Endothelial cell of umbilical vein (primary cell): ENCODE results near the gene NDUFS6.

Source experiments
- EZH2 ChIP-seq: IDR thresholded peaks from 2 replicates; pipeline ENCODE4 v1.6.1; 2012; ENCODE audit warnings: borderline replicate concordance, low read depth, mild to moderate bottlenecking, moderate library complexity, low read length, inconsistent platforms; ENCODE audit not compliant: severe bottlenecking
- FOS ChIP-seq: IDR thresholded peaks from 2 replicates; pipeline ENCODE4 v1.6.1; 2011; ENCODE audit warnings: mild to moderate bottlenecking, low read length, moderate library complexity, borderline replicate concordance; ENCODE audit not compliant: insufficient read depth
- GATA2 ChIP-seq: IDR thresholded peaks from 2 replicates; pipeline ENCODE4 v1.7.0; 2011; ENCODE audit warnings: low read depth, mild to moderate bottlenecking, moderate library complexity, mixed read lengths, low read length; ENCODE audit not compliant: insufficient read length, insufficient read depth
- MAX ChIP-seq: IDR thresholded peaks from 2 replicates; pipeline ENCODE4 v1.6.1; 2011; ENCODE audit not compliant: insufficient read depth, insufficient read length
- MYC ChIP-seq: IDR thresholded peaks from one replicate; pipeline ENCODE4 v1.6.1; 2011; ENCODE audit warnings: mild to moderate bottlenecking, low read depth, low read length
- POLR2A ChIP-seq: IDR thresholded peaks from 2 replicates; pipeline ENCODE4 v1.6.1; 2012; ENCODE audit warnings: low read depth, mild to moderate bottlenecking, control low read depth, low read length
- POLR2AphosphoS5 ChIP-seq: IDR thresholded peaks from 2 replicates; pipeline ENCODE4 v1.6.1; 2012; ENCODE audit warnings: low read depth, mild to moderate bottlenecking, control low read depth, low read length, moderate library complexity; ENCODE audit not compliant: insufficient read depth
- TF ChIP-seq, protein P1 (sequence below), 2 donors: IDR thresholded peaks; 1 replicate in 1 of 2; 2 replicates in 1 of 2; pipeline ENCODE4 v1.5.1; 2011; ENCODE audit warnings: low read length in 2 of 2, mild to moderate bottlenecking in 2 of 2, moderate library complexity in 2 of 2, control low read depth in 1 of 2, inconsistent platforms in 1 of 2, low read depth in 1 of 2; ENCODE audit not compliant: insufficient read depth in 1 of 2; ENCODE audit errors: extremely low read depth in 1 of 2

- TF ChIP-seq MYC, result no peak
- TF ChIP-seq, protein P1, sequence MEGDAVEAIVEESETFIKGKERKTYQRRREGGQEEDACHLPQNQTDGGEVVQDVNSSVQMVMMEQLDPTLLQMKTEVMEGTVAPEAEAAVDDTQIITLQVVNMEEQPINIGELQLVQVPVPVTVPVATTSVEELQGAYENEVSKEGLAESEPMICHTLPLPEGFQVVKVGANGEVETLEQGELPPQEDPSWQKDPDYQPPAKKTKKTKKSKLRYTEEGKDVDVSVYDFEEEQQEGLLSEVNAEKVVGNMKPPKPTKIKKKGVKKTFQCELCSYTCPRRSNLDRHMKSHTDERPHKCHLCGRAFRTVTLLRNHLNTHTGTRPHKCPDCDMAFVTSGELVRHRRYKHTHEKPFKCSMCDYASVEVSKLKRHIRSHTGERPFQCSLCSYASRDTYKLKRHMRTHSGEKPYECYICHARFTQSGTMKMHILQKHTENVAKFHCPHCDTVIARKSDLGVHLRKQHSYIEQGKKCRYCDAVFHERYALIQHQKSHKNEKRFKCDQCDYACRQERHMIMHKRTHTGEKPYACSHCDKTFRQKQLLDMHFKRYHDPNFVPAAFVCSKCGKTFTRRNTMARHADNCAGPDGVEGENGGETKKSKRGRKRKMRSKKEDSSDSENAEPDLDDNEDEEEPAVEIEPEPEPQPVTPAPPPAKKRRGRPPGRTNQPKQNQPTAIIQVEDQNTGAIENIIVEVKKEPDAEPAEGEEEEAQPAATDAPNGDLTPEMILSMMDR (IDR thresholded peaks at IDR 0.05; ENCODE audit: extremely low read depth in 1 of 2, insufficient read depth in 1 of 2, low read depth in 1 of 2, low read length in 2 of 2), result no peak
- no peak for TF ChIP-seq EZH2
- TF ChIP-seq MAX, result no peak
- no peak for TF ChIP-seq POLR2A
- TF ChIP-seq POLR2AphosphoS5, result no peak
- no peak for TF ChIP-seq FOS
- no peak for TF ChIP-seq GATA2
Measured at GRCh38 chr5:1768283-1769000, 32.8 kb upstream of the NDUFS6 start.
